Measurements from ENCODE around the gene SVIL. TPM values are rescaled to one million over a fixed set of nuclear protein-coding genes. Genes with fewer than 3 reads are reported as not detected.

Gene SVIL
- total RNA-seq, 1 experiment from 2014 or later: 166 TPM

DNA sequence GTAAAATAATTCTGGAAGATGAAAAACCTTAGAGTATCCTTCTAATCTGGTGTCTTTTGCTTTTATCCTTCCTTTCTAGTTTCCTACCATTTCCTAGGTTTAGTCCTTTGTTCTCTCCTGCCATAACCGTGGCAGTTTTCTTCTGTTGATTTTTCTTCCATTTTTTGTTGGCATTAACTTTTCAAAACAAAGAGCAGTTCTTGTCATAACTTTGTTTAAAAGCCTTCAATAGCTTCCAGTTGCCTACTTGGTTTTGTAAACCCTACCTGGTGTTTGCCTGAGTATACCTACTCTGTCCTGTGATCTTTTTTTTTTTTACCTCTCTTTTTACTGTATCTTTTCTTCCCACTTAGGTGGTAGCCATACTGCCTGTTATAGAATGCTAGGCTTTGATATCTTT lies 220.3 kb downstream of the SVIL start:
- BruUV-seq (replicated peaks): no TSS peak
- no peak overlapping the region for H3K4me2 ChIP-seq
- TF ChIP-seq EZH2 (IDR thresholded peaks at IDR 0.05; ENCODE audit: low read depth): no peak
- TF ChIP-seq, protein P1, sequence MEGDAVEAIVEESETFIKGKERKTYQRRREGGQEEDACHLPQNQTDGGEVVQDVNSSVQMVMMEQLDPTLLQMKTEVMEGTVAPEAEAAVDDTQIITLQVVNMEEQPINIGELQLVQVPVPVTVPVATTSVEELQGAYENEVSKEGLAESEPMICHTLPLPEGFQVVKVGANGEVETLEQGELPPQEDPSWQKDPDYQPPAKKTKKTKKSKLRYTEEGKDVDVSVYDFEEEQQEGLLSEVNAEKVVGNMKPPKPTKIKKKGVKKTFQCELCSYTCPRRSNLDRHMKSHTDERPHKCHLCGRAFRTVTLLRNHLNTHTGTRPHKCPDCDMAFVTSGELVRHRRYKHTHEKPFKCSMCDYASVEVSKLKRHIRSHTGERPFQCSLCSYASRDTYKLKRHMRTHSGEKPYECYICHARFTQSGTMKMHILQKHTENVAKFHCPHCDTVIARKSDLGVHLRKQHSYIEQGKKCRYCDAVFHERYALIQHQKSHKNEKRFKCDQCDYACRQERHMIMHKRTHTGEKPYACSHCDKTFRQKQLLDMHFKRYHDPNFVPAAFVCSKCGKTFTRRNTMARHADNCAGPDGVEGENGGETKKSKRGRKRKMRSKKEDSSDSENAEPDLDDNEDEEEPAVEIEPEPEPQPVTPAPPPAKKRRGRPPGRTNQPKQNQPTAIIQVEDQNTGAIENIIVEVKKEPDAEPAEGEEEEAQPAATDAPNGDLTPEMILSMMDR (conservative IDR thresholded peaks at IDR 0.05): no peak
- POLR2A ChIA-PET (ENCODE audit: unreplicated experiment): no interaction called here
- H3K27me3 ChIP-seq (ENCODE audit: insufficient read depth, low read depth): no peaks in the 10 kb centered on the region
- H3K4me1 ChIP-seq (replicated peaks; ENCODE audit: insufficient read depth): peaks cover 4% of the 10 kb centered on the region; the same call in 1 of the 2 replicates
- no peaks in the 10 kb centered on the region; the same call in 1 of the 2 replicates for H3F3A ChIP-seq (ENCODE audit: insufficient read depth, low read depth)
- no peak overlapping the region for H3K27ac ChIP-seq
- H4K20me1 ChIP-seq (ENCODE audit: insufficient read depth): no peaks in the 10 kb centered on the region
- no peak for DNase-seq
- no peaks in the 10 kb centered on the region; the same call in 1 of the 2 replicates for H3K36me3 ChIP-seq (ENCODE audit: low read depth)
- H3K9me3 ChIP-seq (ENCODE audit: insufficient read depth, low read depth): no peaks in the 10 kb centered on the region
- CTCF ChIA-PET: no interaction called here
- intact Hi-C loops (cut with micrococcal nuclease; ENCODE audit: unreplicated experiment): no loop called here
- H3K9me2 ChIP-seq (ENCODE audit: insufficient read depth): no peaks in the 10 kb centered on the region
- H2AFZ ChIP-seq: no peak overlapping the region
- H3K79me2 ChIP-seq (ENCODE audit: low read depth): 0 out of 2 replicates have a peak, but pooled peaks cover 17% of the 10 kb centered on the region
- no peak overlapping the region for H3K4me3 ChIP-seq

DNA sequence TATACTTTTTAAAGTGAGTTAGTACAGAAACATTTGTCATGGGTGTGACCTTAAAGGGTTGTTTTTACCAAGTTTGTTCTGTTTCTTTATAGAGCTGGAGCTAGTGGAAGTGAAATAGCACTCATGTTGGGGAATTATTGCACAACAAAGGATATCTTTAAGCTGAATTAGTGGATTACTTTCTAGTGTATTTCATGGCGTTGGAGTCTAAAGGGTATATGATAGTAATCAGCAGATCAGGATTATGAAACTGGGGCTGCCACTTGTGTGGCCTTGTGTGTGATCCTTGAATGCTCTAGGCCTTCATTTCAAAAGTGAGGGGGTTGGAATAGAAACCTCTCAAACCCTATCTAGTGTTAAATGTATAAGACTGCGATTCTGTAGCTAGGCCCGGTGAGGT lies 222.3 kb downstream of the SVIL start:
- Histone ChIP-seq H3K9me2 (ENCODE audit: insufficient read depth) (no peaks in the 10 kb centered on the region), H3K4me1 (replicated peaks; ENCODE audit: insufficient read depth) (peaks cover 4% of the 10 kb centered on the region; the same call in 1 of the 2 replicates), H3K27ac (no peak overlapping the region), H4K20me1 (ENCODE audit: insufficient read depth) (no peaks in the 10 kb centered on the region), H3K27me3 (ENCODE audit: insufficient read depth, low read depth) (no peaks in the 10 kb centered on the region), H3F3A (ENCODE audit: insufficient read depth, low read depth) (no peaks in the 10 kb centered on the region; the same call in 1 of the 2 replicates), H3K9me3 (ENCODE audit: insufficient read depth, low read depth) (no peaks in the 10 kb centered on the region), H3K79me2 (ENCODE audit: low read depth) (0 out of 2 replicates have a peak, but pooled peaks cover 17% of the 10 kb centered on the region), H2AFZ (no peak overlapping the region), H3K36me3 (ENCODE audit: low read depth) (no peaks in the 10 kb centered on the region; the same call in 1 of the 2 replicates), H3K4me3 (no peak overlapping the region), H3K4me2 (no peak overlapping the region)
- no peak for DNase-seq
- intact Hi-C loops (cut with micrococcal nuclease; ENCODE audit: unreplicated experiment): no loop called here
- TF ChIP-seq, protein P1 (conservative IDR thresholded peaks at IDR 0.05): no peak
- POLR2A ChIA-PET (ENCODE audit: unreplicated experiment): interaction anchor here (0.7 kb wide), 1 partner anchor 234 kb away, joined by 28 read pairs; no protein-coding TSS in a partner anchor
- no TSS peak for BruUV-seq (replicated peaks)
- CTCF ChIA-PET: no interaction called here

DNA sequence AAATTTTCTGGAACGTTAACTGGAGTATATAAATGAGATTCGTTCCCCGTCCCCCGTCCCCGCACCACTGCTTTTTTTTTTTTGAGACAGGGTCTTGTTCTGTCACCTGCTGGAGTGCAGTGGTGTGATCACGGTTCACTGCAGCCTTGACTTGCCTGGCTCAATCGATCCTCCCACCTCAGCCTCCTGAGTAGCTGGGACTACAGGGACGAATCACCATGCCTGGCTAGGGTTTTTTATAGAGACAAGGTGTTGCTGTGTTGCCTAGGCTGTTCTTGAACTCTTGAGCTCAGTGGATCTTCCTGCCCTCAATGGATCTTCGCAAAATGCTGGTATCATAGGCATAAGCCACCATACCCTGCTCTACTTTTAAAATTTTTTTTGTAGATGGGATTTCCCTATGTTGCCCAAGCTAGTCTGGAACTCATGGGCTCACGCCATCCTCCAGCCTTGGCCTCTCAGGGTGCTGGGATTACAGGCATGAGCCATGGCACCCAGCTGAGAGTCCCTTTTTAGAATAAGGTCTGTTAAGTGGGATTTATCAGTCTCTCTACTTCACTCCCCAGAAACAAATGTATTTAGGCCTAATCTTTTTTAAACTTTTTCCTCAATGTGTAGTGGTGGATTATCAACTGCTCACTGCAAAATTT lies 223.0 kb downstream of the SVIL start:
- BruUV-seq (replicated peaks): TSS peak; percentile 12
- intact Hi-C loops (cut with micrococcal nuclease; ENCODE audit: unreplicated experiment): no loop called here
- no peak overlapping the region for H2AFZ ChIP-seq
- H3K9me3 ChIP-seq (ENCODE audit: insufficient read depth, low read depth): no peaks in the 10 kb centered on the region
- DNase-seq: no peak
- no peaks in the 10 kb centered on the region; the same call in 1 of the 2 replicates for H3F3A ChIP-seq (ENCODE audit: insufficient read depth, low read depth)
- no peaks in the 10 kb centered on the region for H3K9me2 ChIP-seq (ENCODE audit: insufficient read depth)
- H3K27me3 ChIP-seq (ENCODE audit: insufficient read depth, low read depth): no peaks in the 10 kb centered on the region
- H3K27ac ChIP-seq: no peak overlapping the region
- ChIA-PET CTCF (no interaction called here), POLR2A (ENCODE audit: unreplicated experiment) (no interaction called here)
- no peak for TF ChIP-seq EZH2 (IDR thresholded peaks at IDR 0.05; ENCODE audit: low read depth)
- TF ChIP-seq, protein P1 (conservative IDR thresholded peaks at IDR 0.05): no peak
- no peaks in the 10 kb centered on the region for H4K20me1 ChIP-seq (ENCODE audit: insufficient read depth)
- H3K4me3 ChIP-seq: no peak overlapping the region
- no peak overlapping the region for H3K4me2 ChIP-seq
- H3K36me3 ChIP-seq (ENCODE audit: low read depth): no peaks in the 10 kb centered on the region; the same call in 1 of the 2 replicates
- peaks cover 4% of the 10 kb centered on the region; the same call in 1 of the 2 replicates for H3K4me1 ChIP-seq (replicated peaks; ENCODE audit: insufficient read depth)
- 0 out of 2 replicates have a peak, but pooled peaks cover 17% of the 10 kb centered on the region for H3K79me2 ChIP-seq (ENCODE audit: low read depth)
